Measurements from ENCODE around the gene KDM8.

GRCh38 chr16:27209591-27209990, 6.3 kb downstream of the KDM8 start:
- TF ChIP-seq OVOL3 (tag by site-specific recombination; IDR thresholded peaks at IDR 0.05): no peak
- no peak for TF ChIP-seq ZNF785 (tag by site-specific recombination; IDR thresholded peaks at IDR 0.05)
